ENCODE data around the gene ITPKA.

Gene ITPKA

DNA sequence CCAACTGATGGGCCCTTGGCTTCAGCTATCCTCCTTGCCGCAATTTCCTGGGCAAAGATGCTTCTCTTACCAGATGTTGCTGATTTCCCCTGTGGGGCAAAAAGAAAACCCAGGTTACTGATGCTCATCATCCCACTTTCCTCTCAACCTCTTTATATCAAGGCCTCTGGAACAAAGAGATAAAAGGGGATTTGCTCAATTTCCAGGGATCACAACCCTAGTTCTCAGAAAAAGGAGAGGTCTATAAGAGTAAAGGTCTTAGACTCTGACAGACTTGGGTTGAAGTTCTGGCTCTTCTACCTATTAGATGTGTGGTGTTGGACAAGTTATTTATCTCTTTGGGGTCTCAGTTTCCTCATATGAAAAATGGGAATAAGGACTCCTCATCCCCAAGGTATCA, 41.9 kb downstream of the ITPKA start:
- DNase-seq (ENCODE audit: low spot score), result no peak
- TF ChIP-seq, protein P1, sequence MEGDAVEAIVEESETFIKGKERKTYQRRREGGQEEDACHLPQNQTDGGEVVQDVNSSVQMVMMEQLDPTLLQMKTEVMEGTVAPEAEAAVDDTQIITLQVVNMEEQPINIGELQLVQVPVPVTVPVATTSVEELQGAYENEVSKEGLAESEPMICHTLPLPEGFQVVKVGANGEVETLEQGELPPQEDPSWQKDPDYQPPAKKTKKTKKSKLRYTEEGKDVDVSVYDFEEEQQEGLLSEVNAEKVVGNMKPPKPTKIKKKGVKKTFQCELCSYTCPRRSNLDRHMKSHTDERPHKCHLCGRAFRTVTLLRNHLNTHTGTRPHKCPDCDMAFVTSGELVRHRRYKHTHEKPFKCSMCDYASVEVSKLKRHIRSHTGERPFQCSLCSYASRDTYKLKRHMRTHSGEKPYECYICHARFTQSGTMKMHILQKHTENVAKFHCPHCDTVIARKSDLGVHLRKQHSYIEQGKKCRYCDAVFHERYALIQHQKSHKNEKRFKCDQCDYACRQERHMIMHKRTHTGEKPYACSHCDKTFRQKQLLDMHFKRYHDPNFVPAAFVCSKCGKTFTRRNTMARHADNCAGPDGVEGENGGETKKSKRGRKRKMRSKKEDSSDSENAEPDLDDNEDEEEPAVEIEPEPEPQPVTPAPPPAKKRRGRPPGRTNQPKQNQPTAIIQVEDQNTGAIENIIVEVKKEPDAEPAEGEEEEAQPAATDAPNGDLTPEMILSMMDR (IDR thresholded peaks at IDR 0.05; ENCODE audit: extremely low read depth, insufficient read depth, missing control alignments), result no peak
- in situ Hi-C loops (cut with MboI; ENCODE audit: low pct_unique_long_range_greater_than_20kb, low sequenced_read_pairs, unreplicated experiment), result no loop called here

DNA sequence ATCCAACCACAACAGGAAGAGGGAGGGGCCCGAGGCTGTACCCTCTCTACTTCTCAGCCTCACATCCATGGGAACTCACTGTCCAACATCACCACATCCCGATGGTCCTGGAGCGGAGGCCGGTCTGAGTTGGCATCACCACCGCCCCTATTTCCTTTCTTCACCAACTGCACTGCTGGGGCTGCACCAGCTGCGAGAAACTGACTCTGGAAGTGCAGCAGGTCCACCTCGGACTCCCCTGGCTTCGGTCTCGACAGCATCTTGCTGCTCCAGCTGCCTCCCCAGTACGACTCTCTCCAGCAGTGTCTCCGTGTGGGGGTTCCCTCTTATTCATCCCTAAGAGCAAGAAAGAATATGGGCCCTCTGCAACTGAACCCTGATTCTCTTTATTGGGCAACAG, 43.2 kb downstream of the ITPKA start:
- no peak for DNase-seq (ENCODE audit: low spot score)
- in situ Hi-C loops (cut with MboI; ENCODE audit: low pct_unique_long_range_greater_than_20kb, low sequenced_read_pairs, unreplicated experiment), result no loop called here
- TF ChIP-seq, protein P1 (IDR thresholded peaks at IDR 0.05; ENCODE audit: extremely low read depth, insufficient read depth, missing control alignments), result no peak

DNA sequence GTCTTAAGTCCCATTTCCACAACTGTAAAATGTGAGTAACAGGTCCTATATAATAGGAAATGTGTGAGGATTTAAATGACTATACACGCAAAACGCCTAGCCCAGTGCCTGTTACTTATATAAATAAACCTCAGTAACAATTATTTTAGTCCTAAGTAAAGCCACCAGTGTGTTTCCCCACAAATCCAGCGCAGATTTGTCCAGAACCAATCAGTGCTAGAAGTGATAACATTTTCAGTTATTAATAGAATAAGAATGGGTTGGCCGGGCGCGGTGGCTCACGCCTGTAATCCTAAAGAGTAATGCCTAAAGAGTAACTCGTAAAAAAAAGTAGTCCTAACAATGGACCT, 49.8 kb downstream of the ITPKA start:
- TF ChIP-seq, protein P1 (IDR thresholded peaks at IDR 0.05; ENCODE audit: extremely low read depth, insufficient read depth, missing control alignments), result no peak
- DNase-seq (ENCODE audit: low spot score), result no peak
- in situ Hi-C loops (cut with MboI; ENCODE audit: low pct_unique_long_range_greater_than_20kb, low sequenced_read_pairs, unreplicated experiment), result no loop called here

DNA sequence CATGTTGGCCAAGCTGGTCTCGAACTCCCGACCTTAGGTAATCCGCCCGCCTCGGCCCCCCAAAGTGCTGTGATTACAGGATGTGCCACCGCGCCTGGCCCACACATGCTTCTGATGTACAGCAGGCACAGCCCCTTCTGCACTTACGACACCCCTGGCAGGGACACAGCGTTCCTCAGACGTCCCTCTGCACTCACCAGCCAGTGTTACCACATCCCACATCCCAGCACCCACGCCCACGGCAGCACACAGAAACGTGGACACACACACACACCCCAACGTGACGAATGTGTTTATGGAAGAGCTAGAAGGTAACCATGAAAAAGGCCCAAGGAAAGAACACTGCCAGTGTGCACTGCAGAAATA, 51.0 kb downstream of the ITPKA start:
- TF ChIP-seq, protein P1 (IDR thresholded peaks at IDR 0.05; ENCODE audit: extremely low read depth, insufficient read depth, missing control alignments), result no peak
- DNase-seq (ENCODE audit: low spot score), result no peak
- in situ Hi-C loops (cut with MboI; ENCODE audit: low pct_unique_long_range_greater_than_20kb, low sequenced_read_pairs, unreplicated experiment), result no loop called here

DNA sequence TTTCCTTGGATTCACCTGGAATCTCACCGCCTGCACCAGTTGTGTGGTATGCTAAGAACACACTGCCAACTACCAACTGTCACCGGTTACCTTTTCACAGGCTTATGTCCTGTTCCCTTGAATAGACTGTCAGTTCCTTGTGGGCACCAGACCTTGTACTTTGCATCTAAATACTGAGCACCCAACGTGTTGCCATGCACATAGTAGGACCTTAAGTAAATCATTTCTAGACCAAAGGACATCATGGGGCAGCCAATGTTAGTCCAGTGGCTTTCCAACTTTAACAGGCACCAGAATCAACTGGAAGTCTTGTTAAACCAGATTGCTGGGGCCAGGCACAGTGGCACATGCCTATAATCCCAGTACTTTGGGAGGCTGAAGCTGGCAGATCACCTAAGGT, 51.5 kb downstream of the ITPKA start:
- no peak for DNase-seq (ENCODE audit: low spot score)
- in situ Hi-C loops (cut with MboI; ENCODE audit: low pct_unique_long_range_greater_than_20kb, low sequenced_read_pairs, unreplicated experiment), result no loop called here
- TF ChIP-seq, protein P1 (IDR thresholded peaks at IDR 0.05; ENCODE audit: extremely low read depth, insufficient read depth, missing control alignments), result no peak

DNA sequence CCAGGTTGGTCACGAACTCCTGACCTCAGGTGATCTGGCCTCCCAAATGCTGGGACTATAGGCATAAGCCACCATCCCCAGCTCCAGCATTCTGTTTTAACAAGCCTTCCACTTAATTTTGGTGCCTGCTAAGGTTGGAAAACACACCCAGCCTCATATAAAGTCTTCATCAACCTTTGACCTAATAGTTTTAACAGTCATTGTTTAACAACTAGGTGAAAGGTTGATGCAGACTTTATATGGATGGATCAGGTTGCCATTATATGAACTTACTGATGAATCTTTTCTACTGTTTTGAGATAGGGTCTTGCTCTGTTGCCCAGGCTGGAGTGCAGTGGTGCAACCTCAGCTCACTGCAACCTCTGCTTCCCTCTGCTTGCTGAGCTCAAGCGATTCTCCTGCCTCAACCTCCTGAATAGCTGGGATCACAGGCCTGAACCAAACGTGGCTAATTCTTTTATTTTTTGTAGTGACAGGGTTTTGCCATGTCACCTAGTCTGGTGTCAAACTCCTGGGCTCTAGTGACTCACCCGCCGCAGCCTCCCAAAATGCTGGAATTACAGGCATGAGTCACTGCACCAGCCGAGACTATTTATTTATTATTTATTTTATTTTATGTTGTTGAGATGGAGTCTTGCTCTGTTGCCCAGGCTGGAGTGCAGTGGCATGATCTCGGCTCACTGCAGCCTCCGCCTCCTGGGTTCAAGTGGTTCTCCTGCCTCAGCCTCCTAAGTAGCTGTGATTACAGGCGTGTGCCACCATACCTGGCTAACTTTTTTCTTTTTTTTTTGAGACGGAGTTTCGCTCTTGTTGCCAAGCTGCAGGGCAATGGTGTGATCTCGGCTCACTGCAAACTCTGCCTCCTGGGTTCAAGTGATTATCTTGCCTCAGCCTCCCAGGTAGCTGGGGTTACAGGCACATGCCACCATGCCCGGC, 53.4 kb downstream of the ITPKA start:
- TF ChIP-seq, protein P1 (IDR thresholded peaks at IDR 0.05; ENCODE audit: extremely low read depth, insufficient read depth, missing control alignments), result no peak
- in situ Hi-C loops (cut with MboI; ENCODE audit: low pct_unique_long_range_greater_than_20kb, low sequenced_read_pairs, unreplicated experiment), result no loop called here
- no peak for DNase-seq (ENCODE audit: low spot score)

Measured in GM13977 (cell line).